Erythroblast (primary cell): ENCODE data around the gene PTPRT.

Experiments
- DNase-seq, 2 experiments: peaks; one replicate each; lab custom pipeline; 2025; lab: John Stamatoyannopoulos, UW
- GATA1 ChIP-seq: IDR thresholded peaks from 2 replicates; pipeline ENCODE4 v1.6.1; 2011; ENCODE audit warnings: low read depth, mild to moderate bottlenecking, control low read depth, low read length, moderate library complexity
- POLR2A ChIP-seq: IDR thresholded peaks from 2 replicates; pipeline ENCODE4 v1.6.1; 2011; ENCODE audit warnings: mild to moderate bottlenecking, low read length

Gene PTPRT

DNA sequence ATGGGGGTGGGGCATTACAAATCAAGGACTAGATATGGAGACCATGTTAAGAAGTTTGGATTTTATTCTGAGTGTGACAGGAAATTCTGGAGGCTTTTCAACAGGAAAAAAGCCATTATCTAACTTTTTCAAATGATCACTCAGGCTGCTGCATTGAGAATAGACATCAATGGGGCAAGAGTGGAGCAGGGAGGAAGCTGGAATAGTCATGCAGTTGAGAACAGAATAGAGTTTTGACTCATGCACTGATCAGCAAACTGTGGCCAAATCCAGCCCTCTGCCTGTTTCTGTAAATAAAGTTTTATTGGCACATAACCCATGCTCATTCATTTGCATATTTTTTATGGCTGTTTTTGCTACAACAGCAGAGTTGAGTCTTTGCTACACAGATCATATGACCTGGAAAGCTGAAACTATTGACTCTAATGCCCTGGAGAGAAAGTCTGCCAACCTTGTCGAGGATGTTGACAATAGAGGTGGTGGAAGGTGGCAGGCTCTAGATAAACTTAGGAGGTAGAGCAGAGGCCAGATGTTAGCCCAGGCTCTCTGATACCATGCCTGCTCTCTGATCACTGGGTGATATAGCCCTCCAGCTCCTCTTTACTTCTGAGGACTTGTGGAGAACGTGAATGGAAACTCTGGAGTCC, 441.8 kb downstream of the PTPRT start:
- TF ChIP-seq GATA1: no peak
- TF ChIP-seq POLR2A: no peak

DNA sequence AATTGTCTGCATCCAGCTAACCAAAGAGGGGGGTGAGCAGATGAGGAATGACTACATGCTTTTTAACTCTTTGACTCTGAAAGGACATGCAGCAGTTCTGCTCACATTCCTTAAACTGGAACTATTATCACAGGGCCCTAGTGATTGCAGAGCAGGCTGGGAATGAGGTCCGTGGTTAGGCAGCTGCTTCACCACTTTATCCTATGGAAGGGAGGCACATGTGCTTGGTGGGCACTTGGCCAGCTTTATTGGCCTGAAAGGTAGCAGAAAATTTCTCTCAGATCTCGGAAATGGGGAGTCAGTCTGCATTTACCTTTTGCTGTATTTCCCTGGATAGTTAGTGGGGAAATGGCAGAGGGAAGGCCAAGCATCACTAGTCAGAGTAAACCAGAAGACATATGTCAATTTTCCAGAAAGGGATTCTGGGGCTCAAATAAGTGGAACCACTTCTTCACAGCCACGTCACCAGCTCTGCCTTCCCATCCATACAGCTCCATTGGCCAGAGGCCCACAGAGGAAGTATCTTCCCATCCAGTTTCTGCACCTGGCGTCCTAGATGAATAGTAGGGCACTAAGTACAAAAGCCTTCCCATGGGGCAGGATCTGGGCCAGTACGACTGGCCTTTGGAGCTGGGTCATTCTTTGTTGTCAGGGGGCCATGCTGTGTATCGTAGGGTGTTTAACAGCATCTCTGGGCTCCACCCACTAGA, 444.8 kb downstream of the PTPRT start:
- DNase-seq: no peak
- no peak for TF ChIP-seq GATA1
- TF ChIP-seq POLR2A: no peak

More for the DNA sequence above, 441.8 kb downstream of the PTPRT start:
- no peak for DNase-seq

DNA sequence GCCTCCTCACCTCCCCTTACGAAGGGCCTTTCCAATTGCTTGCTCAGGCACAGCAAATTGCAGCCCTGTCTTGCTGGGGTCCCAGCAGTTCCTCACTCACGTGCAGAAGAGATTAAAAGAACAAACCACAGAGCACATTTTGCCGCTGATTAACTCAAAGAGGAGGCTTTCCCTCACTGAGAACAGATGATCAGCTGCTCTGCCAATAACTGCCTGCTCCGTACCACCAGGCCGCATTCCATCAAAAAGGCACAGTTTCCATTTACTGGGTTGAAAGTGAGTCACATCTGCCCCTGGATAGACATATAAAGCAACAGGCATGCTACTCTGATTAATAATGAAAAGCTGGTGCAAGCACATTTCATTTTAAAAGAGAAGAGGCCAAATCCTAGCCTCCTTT, 446.8 kb downstream of the PTPRT start:
- no peak for DNase-seq
- TF ChIP-seq GATA1 (no peak), POLR2A (no peak)

DNA sequence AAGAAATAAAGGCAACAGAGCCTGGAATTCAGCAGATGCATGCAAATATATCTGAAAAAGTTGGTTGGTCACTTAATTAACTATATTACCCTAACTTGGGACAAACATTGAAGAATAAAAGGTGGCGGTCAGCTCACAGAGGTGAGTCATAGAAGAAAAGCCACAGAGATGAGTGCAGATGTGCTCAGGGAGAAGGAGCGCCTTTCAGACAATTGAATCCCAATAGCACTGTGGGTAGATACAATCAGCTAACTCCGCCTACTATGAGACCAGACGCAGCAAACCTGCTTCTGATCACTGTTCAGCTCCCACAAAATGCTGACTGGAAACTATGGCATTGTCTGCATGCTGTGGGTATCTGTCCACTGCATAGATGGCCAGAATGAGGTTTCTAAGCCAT, 447.8 kb downstream of the PTPRT start:
- TF ChIP-seq GATA1 (no peak), POLR2A (no peak)

DNA sequence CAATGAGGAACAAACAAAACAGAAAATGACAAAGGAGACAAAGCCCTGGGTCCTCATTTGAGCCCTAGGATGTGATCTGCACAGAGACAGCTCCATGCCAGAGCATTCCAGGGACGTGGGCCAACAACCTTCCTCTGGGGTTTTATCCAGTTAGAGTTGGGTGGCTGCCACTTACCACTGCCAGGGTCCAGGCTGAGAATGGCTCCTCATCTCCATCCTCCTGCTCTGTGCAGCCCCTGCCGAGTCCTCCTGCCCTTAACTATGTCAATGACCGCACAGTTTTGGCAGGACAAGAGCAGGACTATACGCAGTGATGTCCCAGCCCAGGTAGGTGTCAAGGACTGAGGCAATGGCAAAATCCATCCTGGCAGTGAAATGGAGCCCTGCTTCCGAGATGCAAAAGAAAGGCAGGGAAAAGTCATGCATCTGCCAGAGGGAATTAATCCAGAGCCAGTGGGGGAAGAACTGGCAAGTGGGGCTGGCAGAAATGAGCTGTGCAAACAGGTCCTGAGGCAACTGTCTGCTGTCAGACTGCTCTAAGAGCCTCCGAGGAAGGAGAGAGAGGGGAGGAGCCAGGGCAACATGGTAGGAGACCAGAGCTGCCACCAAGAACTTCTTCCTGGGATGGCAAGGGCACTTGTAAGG, 449.4 kb downstream of the PTPRT start:
- TF ChIP-seq POLR2A (no peak), GATA1 (no peak)
- no peak for DNase-seq

More for the DNA sequence above, 447.8 kb downstream of the PTPRT start:
- no peak for DNase-seq

DNA sequence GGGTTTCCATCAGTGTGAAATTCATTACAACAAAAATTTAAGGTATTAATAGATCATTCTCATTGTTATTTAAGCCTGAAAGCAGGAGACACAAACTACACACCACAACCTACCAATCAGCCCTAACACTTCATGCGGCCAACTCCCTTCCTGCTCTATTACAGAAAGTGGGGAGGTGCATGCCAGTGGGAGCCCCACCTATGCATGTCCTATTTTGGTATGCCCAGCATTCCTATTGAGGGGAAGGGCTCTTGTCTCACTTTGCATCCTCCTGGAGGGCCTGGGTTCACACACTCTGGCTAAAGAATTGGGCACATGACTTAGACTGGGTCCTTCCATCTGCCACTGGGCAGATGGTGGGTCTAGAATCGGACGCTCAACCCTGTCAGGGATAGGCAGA, 450.0 kb downstream of the PTPRT start:
- no peak for TF ChIP-seq POLR2A
- no peak for TF ChIP-seq GATA1
- DNase-seq: no peak

DNA sequence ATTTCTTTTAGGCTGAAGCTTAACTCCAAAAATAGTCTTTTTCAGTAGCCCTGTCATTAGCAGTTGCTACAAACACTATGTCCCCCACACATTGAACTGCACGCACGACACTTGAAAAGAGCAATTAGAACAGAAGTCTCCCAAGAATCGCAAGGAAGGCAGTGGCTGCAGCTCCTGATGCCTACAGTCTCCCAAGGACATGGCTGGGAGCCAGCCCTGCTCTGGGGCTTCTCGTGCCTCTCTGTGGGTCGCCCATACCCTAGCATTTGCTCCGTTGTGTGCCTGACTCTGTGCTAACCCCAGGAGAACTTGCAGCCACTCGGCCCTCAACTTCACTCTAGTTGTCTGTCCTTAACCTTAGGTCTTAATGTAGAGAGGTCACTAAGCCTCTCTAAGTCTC, 454.2 kb downstream of the PTPRT start:
- no peak for TF ChIP-seq GATA1
- TF ChIP-seq POLR2A: no peak
- no peak for DNase-seq

DNA sequence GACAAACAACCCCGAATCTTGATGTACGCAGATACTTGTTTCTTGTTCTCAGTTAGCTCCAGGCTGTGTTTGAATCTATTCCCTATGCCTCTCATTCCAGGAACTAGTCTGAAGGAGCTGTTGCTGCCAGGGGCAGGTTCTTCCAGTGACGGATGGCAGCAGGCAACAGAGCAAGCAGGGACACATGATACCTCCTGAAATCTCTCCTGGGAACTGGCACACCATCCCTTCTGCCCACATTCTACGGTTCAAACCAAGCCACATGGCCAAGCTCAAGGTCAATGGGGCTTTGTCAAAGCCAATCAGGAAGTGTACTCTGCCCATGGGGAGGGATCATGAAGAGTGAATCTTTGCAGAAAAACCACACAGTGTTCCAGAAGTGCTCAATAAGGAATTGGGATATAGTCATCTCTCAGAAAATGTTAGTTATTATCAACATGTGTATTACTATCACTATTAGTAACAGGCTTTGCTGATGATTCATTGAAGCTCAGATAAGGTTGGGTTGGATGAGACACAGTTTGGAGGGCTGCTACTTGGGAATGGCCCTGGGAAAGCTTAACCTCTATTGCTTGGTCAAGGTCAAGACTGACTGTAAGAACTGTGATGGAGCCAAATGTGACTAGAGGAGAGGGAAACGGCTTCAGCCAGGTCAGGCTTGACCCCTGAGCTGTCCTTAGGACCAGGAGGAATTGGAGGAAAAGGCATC, 454.9 kb downstream of the PTPRT start:
- TF ChIP-seq GATA1 (no peak), POLR2A (no peak)
- DNase-seq: no peak

DNA sequence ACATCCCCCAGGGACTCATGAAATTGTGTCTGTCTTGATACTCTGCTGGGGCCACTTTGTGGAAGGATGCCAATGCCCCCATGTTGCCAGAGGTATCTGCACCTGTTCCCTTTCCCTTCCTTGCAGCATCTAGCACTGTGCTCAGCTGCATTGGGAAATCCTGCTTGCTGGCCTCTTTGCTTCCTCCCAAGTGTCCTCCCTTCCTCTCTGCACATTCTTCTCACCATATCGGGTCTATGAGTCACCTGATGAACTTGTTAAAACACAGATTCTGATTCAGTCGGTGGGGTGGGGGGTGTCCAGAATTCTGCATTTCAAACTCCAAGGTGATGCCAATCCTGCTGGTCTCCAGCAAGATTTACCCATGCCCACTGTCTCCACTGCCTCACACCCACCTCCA, 467.8 kb downstream of the PTPRT start:
- no peak for TF ChIP-seq POLR2A
- no peak for TF ChIP-seq GATA1
- DNase-seq: no peak

DNA sequence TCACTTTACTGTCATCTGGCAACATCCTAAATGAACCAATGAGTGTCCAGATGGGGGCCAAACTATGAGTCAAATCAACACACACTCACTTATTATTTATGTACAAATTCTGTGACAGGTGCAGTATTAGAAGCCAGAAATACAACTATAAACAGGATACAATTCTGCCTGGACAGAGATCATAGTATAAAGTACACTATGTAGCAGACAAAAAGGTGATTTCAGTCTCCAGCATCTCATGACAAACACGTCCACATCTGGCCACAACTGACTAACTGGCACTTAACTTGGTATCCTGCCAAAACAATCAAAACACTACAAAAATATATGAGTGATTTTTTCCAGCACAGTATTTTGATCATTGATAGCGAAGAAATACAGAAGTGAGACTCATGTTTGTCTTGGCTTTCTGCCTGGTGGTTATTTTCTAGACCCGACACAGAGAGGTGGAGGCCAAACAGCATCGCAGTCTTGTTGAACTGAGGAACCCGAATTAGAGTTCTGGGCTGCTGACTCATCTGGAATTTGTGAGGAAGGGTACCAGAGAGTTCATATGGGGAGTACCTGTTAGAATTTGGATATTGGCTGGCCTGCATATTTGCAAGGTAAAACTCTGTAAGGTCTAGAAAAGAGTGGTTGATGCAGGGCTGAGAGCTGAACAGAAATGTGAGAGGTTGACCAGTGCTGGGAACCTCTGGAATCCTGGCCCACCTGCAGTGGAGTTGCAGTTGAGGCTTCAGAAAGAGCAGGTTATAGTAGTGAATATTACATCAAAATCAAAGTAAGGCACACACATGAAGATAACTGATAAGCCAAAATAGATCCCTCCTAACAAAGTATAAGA, 475.2 kb downstream of the PTPRT start:
- DNase-seq: no peak
- TF ChIP-seq GATA1: no peak
- no peak for TF ChIP-seq POLR2A

DNA sequence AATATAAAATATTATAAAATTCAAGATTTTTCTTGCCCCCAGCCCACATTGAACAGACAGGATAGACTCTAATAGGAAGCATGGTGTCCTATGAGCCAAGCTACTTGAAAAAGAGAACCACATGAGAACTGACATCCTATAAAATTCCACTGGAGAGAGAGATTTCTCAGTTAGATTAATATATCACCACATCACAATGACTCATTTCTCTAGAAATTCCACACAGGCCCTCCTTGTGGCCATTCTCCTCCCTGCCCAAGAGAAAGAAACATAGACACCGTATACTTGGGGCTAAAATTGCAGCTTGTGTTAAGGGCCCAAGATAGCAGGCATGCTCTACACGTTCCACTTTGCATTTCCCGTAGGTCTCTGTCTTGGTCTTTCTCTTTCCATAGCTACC, 481.4 kb downstream of the PTPRT start:
- TF ChIP-seq GATA1 (no peak), POLR2A (no peak)
- DNase-seq: no peak

DNA sequence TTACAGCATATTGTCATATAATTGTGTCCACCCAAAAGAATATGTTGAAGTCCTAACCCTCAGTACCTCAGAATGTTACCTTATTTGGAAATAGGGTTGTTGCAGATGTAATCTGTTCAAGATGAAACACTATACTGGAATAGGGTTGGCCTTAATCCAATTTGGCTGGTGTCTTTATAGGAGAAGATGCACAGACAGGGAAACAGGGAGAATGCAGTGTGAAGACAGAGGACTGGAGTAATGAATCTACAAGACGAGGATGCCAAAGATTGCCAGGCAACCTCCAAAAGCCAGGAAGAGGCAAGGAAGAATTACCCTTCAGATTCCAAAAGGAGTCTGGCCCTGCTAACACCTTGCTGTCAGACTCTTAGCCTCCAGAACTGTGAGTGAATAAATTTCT, 482.9 kb downstream of the PTPRT start:
- TF ChIP-seq GATA1 (no peak), POLR2A (no peak)

DNA sequence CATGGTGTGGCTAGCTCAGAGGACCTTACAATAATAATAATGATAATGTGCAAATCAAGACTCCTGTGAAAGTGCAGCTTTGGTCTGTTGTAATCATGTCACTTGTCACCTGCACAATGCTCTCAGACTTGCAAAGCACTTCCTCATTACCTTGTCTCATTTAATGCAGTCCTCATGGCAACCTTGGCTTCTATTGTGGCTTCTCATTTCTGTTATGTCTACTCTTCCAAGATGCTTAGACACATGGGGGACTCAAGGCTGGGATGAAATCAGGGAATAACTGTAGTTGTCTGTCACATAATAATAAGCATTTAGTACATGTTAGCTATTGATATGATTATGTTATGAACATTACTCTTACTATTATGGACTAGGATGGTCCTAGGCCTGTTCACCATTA, 484.2 kb downstream of the PTPRT start:
- no peak for DNase-seq
- TF ChIP-seq POLR2A (no peak), GATA1 (no peak)

More for the DNA sequence above, 482.9 kb downstream of the PTPRT start:
- DNase-seq: no peak
